Fibroblast of gingiva (primary cell): Measurements from ENCODE around the gene OST4.
"Not testable (repeated sequence)": the region's sequence is repeated elsewhere in the genome, so short reads cannot be mapped to it uniquely, and the experiment has no call there.

ENCODE experiments used
- DNase-seq: peaks from one replicate; pipeline ENCODE4 v3.0.0-alpha.2; 2011; ENCODE audit warnings: low read depth

Gene OST4

DNA sequence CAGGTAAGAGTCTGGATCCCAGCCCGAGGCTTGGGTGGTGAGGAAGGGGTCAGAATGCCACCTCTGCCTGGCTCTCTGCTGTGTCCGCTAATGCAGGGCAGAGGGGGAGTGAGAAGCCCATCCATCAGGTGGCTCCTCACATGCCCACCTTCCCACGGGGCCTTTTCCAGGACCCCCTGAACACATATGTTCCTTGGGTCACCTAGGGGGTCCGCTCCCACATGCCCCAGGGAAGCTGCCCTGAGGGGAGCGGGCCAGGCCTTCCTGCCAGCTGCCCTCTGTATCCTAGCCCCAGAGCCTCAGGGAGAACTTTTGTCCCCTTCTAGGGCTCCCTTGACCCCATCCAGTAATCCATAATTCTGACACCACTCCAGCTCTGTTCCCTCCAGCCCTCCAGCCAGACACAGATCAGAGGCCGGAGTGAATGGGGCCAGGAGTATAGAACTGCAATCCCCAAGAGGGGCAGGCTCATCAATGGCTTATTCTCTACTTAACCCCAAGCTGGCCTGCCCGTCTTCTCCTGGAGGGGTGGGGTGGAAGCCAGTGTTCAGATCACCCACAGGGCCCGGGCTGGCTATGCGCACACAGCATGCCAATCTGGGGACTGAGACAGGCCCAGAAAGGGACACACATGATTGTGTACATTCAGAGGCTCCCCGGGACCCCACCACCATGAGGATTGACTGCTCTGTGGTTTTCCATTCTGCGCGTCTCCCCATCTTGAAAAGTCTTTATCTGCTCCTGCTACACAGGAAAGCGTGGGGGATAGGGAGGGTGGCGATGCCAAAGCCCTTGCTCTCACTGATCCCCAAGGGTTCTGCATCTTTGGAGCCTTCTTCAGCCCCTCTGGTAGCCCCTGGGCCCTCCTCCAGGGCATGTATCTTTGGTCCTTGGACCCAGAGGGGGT is 8.0 kb upstream of the OST4 start:
- DNase-seq = peak; percentile 30

DNA sequence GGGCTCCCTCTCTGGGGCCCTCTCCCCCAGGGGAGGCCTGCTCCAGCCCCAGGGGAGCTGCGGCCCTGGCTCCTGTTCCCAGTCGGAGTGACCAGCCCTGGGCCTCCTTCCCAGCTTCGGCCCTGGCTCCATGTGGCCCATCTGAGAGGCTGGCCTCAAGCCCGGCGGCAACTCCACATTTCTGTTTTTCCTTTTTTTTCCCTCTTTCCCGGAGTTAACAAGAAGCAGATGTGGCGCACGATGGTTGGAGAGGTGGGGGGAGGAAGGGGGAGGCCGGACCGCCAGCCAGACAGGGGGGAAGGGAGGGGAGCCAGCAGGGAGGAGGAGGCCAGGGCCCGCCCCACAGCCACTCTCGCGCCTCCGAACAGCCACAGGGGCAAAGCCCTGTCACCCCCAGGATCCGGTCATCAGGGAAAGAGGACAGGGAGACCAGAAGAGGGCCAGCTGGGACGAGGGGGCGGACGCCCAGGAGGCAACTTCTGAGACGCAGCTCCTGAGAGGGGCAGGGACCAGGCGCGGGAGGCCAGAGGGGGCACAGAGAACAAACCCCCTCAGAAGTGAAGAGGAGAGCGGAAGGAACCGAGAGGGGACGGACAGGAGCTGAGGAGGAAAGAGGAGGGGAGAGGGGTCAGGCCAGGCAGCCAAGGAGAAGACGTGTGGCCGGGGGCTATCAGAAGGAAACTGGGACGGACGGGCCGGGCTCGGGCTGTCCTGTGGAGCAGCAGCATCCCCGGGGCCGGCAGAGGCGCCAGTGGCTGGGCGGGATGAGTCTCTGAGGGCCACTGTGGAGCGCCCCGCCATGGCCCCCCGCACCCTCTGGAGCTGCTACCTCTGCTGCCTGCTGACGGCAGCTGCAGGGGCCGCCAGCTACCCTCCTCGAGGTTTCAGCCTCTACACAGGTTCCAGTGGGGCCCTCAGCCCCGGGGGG is 7.1 kb upstream of the OST4 start, which contains the start of gene EMILIN1:
TSS of gene EMILIN1 (plus strand) at position 349 of the 928 bp plus-strand sequence. CDS start at position 800, 451 bp downstream.
- peak; percentile 97 for DNase-seq

DNA sequence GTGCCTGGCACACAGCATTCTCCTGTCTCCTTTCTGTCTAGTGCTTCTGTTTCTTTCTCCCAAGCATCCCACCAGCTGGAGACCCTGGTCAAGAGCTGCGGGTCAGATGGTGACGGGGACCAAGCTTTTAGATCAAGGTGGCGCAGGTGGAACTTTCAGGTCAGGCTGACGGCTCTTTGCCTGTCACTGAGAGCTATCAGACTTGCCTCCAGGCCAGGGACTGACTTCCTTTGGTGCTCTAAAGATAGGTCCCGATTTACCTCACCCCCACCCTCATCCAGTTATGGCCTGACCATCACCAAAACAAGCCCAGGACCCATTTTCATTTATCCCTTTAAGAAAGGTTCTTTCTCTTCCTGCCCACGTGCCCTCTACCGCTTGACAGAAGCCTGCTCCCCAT is 5.8 kb upstream of the OST4 start:
- DNase-seq = no peak

DNA sequence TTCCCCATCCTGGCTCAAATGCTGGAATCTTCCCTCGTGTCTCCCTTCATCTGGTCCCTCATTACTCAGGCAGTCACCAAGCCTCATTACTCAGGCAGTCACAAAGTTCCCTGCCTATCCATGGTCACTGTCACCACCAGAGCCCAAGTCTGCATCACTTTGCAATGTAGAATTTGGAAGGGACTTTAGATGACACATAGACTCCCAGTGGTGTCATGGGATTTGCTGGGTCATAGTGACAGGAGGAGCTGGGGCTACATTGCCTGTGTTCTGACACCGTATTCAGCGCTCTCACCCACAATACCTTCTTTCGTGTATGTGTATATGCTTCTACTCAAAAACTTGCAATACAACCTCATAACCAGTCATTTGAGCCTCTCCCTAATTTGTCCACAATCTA is 4.9 kb upstream of the OST4 start:
- DNase-seq = no peak

DNA sequence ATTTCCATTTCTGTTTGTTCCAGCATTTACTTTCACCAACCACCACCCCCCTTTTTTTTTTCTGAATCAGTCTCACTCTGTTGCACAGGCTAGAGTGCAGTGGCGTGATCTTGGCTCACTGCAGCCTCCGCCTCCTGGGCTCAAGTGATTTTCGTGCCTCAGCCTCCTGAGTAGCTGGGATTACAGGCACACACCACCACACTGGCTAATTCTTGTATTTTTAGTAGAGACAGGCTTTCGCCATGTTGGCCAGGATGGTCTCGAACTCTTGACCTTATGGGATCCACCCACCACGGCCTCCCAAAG is 4.1 kb upstream of the OST4 start:
- DNase-seq = not testable (repeated sequence)

DNA sequence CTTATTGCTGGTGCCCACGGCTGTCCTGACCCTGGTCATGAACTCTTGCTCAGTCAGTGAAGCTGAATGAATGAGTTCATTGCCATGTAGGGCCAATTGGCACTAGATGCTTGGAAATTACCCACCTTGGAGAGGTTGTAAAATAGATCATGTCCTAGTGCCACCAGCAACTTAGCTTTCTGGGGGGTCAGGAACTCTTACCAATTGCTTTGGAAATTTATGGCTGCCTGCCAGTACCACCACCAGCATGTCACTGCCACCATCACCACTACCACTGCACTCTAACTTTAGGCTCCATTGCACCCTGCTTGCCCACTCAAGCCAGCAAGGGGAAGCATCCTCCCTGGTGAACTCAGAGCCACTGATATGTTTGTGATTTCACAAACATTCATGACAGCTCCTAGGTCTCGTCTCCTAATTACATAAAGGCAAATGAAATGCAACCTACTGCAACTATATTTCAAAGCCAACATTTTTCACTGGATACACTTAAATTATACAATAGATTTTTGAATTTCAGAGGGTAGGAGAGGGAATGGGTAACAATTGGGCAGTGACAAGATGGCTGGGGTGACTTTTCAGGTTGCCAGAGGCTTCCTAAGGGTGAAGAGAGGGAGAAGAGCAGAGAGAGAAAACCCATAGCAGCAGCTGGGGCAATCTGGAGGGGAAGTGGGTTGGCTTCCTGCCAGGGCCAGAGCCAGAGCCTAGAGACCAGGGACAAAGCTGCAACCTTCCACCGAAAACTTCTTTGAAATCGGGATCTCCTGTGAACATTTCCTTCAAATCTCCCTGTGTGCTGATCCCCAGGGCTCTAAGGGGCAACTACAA is 3.5 kb upstream of the OST4 start:
- no peak for DNase-seq

DNA sequence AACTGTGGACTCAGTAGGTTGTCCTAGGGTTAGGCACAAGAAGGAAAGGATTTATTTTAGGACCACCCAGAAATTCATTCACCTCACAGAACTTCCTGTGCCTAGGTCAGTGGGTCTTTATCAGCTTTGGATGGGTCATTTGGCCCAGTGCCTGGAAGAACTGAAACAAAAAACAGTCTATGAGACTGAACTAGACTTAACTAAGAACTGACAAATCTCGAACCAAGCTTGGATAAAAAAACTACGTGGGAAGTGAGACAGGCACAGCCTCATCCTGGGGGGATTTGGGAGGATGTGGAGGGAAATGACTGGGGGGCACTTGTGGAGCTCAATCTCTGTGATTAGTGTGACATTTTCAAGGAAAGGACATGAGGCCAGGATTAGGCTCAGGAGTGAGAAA is 2.3 kb upstream of the OST4 start:
- no peak for DNase-seq

DNA sequence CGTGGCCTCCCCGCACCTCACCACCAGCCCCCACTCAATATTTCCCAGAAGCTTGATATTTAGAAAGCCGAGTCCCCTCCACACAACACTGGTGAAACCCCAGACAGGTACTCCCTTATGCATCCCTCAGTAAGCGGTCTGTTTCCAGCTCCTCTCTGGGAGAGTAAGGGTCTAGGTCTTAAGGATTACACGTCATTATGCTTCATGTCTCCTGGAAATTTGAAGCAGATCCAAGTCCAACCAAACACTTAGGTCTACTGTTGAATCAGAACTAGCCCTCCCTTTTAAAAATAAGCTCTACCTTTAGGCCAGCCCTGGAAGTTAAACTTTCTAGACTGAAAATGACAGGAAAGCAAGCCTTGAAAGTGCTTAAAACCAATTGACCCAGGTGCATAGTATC is 1.5 kb upstream of the OST4 start:
- no peak for DNase-seq

DNA sequence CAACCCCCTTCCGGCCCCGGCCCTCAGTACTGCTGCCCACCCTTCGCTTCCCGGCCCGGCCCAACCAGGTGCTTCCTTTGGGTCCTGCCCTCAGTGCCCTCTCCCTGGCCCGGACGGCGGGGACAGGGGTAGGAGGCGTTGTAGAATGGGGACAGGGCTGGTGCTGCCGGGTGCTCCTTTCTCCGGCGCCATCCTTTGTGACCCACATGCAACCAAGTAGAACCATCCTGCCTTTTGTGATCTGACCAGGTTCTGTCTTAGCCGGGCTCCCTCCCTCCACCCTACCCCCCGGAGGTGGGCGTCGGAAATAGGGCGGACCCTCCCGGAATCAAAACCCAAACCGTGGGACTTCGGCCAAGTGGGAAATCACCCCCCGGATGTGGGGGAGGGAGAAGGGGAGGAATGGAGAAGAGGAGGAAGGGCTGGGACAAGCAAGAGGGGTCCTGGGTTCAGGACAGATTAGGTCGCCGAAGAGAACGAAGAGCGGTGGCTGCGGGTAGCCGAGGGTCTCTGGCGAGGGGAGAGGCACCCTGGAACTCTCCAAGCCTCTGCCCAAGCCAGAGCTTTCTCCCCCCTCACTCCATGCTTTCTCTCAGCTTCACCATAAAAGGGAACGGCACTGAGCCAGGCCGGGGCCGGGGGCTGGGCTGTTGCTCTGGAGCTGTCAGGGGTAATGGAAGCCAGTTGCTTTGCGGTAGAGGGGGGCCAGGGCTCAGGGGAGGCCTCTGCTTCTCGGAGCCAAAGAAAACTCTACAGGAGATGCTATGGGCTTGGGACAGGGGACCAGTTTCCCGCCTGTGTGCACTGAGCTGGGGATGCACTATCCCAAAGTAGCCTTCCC is 756 bp upstream of the OST4 start:
- peak; percentile 20 for DNase-seq

DNA sequence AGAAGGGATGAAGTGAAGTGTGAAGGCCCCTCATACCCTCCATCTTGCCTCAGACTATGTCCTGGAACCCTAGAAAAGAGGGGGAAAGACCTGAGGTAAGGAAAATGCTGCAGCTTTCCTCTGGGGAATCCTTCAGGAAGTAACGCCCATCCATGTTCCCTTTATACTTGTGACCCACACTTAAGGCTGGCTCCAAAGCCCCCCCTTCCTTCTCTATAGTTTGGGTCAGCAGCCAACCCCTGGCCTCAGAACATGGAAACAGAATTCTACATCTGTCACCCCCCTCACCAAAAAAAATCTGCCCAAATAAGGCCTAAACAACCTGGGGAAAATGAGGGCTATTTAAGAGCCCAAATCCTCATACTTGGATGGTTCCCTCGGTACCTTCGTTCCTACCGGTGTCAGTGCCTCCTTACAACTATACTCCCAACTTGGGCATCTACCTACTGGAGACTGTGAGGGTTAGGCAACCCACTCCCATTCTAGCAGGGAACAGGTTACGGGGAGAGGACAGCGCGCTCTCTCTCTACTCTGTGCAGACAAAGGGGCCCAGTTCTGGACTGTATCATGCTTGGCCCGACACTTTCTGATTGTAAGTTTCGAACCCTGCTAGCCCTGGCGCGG is 689 bp downstream of the OST4 start:
- DNase-seq = no peak

DNA sequence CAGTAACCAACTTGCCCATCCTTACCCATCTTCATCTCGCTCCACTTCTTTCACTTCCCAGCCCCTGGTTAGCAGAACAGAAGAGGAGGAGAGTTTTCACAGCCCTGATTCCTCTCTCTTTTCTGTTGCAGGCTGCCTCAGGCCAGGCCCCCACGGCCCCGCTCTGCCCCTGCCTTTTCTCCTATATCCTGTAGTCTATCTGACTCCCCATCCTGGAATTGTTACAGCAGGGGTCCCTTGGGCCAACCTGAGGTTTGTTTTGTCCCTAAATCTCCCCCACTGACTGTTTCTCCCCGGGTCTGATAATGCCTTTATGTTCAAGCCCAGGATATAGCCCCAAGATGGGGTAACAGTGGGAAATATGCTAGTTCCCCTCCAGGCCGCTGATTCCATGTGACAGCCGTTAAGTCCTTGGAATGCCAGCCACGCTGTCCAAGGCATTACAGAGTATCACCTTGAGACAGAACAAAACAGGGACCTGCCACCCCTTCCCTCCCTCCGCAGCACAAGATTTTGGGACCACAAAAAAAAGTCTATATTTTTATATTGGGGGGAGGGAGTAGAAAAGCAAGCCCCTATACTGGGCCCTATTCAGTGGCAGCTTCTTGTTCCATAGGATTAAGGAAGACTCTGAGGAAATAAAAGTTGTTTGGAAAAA is 1.4 kb downstream of the OST4 start:
- no peak for DNase-seq

DNA sequence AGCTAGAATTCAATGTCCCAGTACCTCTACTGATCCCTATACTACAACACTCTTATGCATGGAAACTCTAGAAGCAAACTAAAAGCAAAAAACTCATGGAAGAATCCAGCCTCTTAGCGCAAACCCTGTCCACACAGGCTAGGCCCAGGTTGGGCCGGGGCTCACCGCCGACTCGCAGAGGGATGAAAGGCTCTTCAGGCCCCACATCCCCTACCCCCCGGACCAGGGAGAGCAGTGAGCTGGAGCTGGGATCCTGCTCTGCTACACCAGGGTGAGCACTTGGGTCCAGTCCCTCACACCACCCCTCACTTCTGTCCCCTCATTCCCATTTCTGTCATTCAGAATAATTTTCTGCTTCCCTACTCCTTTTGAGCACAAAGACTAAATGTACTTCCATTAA is 2.0 kb downstream of the OST4 start:
- no peak for DNase-seq

DNA sequence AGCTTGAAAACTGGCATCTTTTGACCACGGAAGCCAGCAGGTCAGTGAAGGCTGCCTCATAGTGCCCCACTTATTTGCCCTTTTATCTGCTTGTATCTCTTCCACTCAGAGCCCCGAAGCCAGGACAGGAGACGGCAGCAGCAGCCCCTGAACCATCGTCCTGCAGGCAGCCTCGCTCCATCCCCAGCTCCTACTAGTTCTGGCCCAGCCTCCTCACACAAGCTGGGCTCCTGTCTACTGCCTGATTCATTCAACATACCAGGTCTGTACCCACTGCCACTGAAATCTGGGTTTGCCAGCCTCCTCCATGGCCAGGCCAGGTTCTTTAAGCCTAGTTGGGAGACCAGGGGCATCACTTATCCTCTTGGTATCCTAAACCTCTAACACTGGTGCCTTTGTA is 4.1 kb downstream of the OST4 start:
- DNase-seq = no peak

DNA sequence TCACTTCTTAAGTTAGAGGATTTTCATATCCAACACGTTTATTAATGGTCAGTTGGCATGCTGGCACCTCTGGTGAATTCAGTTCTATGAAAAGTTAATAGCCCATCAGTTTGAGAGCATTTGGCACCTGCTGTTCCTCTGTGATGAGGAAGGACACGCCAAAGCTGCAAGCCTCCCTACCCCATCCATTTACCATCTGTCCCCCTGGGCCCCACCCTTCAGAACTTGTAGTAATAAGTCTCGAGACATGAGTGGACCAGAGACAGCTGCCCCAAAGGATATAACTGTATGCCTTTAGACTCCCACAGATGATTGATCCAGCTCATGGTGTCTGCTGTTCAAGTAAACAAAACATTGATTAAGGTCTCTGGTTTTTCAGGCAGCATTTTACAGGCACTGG is 6.3 kb downstream of the OST4 start:
- DNase-seq = no peak

DNA sequence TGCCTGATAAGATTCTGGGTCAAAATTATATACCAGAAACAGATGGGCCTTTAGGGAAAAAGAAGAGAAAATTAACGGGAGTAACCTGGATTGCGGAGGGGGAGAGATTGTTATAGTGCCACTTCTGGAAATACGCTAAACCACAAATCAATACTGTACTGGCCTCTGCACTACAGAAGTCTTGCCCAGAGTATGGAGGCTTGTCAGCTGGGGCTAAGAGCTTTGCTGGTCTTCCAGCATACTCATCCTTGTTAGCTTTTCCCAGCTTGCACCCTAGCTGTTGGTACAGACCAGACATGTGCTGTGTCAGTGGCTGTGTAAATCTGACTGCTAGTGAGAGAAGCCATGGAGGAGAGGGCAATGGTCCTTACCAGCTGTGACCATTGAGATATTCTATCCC is 11.1 kb downstream of the OST4 start:
- DNase-seq = no peak

DNA sequence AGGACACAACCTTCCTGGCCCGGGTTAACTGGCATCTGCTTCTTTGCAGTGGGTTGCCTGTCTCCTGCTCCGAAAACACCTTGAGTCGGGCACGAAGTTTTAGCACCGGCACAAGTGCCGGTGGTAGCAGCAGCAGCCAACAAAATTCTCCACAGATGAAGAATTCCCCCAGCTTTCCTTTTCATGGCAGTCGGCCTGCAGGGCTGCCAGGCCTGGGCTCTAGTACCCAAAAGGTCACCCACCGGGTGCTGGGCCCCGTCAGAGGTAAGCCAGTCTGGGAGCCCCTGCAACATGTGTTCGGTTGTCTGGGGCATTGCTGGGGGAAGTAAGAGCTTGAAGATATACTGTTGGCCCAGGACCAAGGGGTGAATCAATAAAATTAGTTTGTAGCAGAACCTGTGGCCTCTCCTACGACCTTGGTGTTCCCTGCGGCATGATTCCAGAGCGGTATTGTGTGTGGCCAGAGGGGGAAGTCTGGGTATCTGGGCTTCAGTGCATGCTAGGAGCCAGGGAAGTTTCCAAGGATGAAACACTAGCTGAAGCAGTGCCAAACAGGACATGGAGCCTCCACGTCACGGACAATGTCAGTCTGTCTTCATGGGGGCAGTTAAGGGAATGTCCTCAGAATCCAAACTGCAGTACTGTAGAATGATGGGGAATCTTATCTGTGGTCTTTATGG is 12.2 kb downstream of the OST4 start:
- no peak for DNase-seq

DNA sequence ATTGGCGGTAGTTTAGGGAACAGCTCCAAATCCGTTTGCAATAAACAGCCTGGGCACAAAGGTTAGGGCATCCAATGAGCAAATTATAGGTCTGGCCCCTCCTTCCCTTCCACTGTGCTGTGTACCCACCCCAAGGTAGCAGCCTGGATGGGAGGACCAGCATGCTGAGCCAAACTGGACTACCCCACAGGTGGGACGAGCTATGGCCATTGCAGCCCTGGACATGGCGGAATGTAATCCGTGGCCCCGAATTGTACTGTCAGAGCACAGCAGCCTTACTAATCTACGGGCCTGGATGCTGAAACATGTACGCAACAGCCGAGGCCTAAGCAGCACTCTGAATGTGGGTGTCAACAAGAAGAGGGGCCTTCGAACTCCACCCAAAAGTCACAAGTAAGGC is 13.2 kb downstream of the OST4 start:
- no peak for DNase-seq

DNA sequence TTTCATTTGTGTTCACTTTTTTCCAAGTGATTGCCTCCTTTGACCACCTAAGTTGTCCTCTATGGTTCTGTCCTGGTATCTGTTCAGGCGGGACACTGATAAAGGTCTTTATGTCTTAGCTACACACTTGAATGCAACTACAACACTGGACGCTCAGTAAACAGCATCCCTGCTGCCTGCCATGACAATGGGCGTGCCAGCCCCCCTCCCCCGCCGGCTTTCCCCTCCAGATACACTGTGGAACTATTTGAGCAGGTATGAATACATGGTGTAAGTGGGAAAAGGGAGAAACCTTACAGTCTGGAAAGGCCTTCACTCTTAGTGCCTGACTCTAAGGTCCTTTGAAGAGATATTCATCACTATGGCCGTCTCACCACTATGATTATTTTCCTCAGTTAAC is 14.3 kb downstream of the OST4 start:
- DNase-seq = no peak

DNA sequence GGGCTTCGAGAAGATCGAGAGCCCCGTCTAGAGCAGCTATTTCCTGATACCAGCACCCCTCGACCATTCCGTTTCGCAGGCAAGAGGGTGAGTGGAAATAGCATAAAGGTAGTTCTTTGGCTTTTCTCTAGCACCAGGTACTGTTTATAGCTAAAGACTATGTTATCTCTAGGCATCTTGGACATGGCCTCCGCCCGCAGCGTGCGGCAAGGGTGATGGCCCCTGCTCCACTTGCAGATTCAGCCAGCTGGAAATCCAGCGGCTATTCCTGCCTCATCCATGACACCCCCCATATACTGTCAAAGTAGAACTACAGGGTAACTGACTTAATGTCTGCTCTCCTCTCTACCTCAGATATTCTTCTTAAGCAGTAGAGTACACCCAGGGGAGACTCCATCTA is 16.7 kb downstream of the OST4 start:
- DNase-seq = no peak

DNA sequence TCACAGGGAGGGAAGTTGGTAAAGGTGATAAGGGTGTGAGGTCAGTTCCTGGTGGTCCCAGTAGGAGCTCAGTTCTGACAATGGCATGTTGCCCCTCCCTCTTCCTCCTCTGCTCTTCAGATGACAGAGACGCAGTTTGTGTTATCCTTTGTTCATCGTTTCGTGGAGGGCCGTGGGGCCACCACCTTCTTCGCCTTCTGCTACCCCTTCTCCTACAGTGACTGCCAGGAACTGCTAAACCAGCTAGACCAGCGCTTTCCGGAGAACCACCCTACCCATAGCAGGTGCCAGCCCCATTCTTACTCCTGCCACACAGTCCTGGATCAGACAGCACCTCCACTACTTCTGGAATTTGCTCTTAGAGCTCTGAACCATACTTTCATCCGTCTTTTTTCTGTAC is 17.7 kb downstream of the OST4 start:
- no peak for DNase-seq
